RWPE2 (cell line): ENCODE data around the gene FAF1.

Experiments used
- ATAC-seq: fragments of 200-7000 bp; cut with Tn5 transposase; 3 replicates; pipeline ENCODE4 v1.9.1; 2021; ENCODE audit warnings: low read depth
- DNase-seq: peaks from one replicate; pipeline ENCODE4 v3.0.0-alpha.2; 2020; ENCODE audit warnings: low spot score
- H3K27ac ChIP-seq: fragments of 450-650 bp; 2 replicates; pipeline ENCODE4 v1.5.1; 2017; ENCODE audit warnings: mild to moderate bottlenecking; ENCODE audit not compliant: poor library complexity, severe bottlenecking
- H3K27me3 ChIP-seq: fragments of 250-450 bp; sonication (Bioruptor Pico); 2 replicates; pipeline ENCODE4 v1.5.1; 2021; ENCODE audit warnings: mild to moderate bottlenecking, moderate library complexity; ENCODE audit not compliant: insufficient read depth, poor library complexity, severe bottlenecking
- H3K36me3 ChIP-seq: fragments of 250-450 bp; sonication (Bioruptor Pico); 2 replicates; pipeline ENCODE4 v1.5.1; 2020; ENCODE audit warnings: low read depth, mild to moderate bottlenecking, moderate library complexity
- H3K4me1 ChIP-seq: fragments of 250-450 bp; sonication (Bioruptor Pico); 2 replicates; pipeline ENCODE4 v1.5.1; 2021; ENCODE audit warnings: mild to moderate bottlenecking, moderate library complexity; ENCODE audit not compliant: insufficient read depth, poor library complexity, severe bottlenecking
- H3K4me3 ChIP-seq: fragments of 250-450 bp; sonication (Bioruptor Pico); 2 replicates; pipeline ENCODE4 v1.5.1; 2021; ENCODE audit warnings: mild to moderate bottlenecking, moderate library complexity; ENCODE audit not compliant: severe bottlenecking
- H3K9me3 ChIP-seq: fragments of 250-450 bp; sonication (Bioruptor Pico); 2 replicates; pipeline ENCODE4 v1.5.1; 2021; ENCODE audit warnings: mild to moderate bottlenecking, moderate library complexity; ENCODE audit not compliant: severe bottlenecking
- CTCF ChIP-seq: fragments of 450-650 bp; IDR thresholded peaks from one replicate; pipeline ENCODE4 v1.5.1; 2017; ENCODE audit warnings: mild to moderate bottlenecking, moderate library complexity; ENCODE audit not compliant: poor library complexity, severe bottlenecking

FAF1 gene

GRCh38 chr1:50488356-50488755 is 471.7 kb downstream of the FAF1 start:
- no peak for TF ChIP-seq CTCF
- H3K4me1 ChIP-seq: no peaks in the 10 kb centered on the region
- H3K9me3 ChIP-seq: no peaks in the 10 kb centered on the region
- peaks cover 15% of the 10 kb centered on the region; the same call in 1 of the 2 replicates for H3K36me3 ChIP-seq
- no peaks in the 10 kb centered on the region for H3K27me3 ChIP-seq
- ATAC-seq (no peak), DNase-seq (no peak)
- no peak overlapping the region for H3K27ac ChIP-seq
- H3K4me3 ChIP-seq: no peak overlapping the region

- no peak overlapping the region for H3K4me3 ChIP-seq
- peaks cover 15% of the 10 kb centered on the region; the same call in 1 of the 2 replicates for H3K36me3 ChIP-seq
- TF ChIP-seq CTCF: no peak
- no peaks in the 10 kb centered on the region for H3K27me3 ChIP-seq
- DNase-seq (no peak), ATAC-seq (no peak)
- H3K9me3 ChIP-seq: no peaks in the 10 kb centered on the region
- H3K27ac ChIP-seq: no peak overlapping the region
- H3K4me1 ChIP-seq: no peaks in the 10 kb centered on the region
Measured at GRCh38 chr1:50487725-50488124, 472.3 kb downstream of the FAF1 start.

GRCh38 chr1:50481142-50481736 is 478.8 kb downstream of the FAF1 start:
- TF ChIP-seq CTCF: no peak
- no peak for ATAC-seq

GRCh38 chr1:50476800-50477199 is 483.3 kb downstream of the FAF1 start:
- Histone ChIP-seq H3K36me3 (peaks cover 15% of the 10 kb centered on the region; the same call in 1 of the 2 replicates), H3K27me3 (no peaks in the 10 kb centered on the region), H3K27ac (no peak overlapping the region), H3K9me3 (no peaks in the 10 kb centered on the region), H3K4me3 (no peak overlapping the region), H3K4me1 (no peaks in the 10 kb centered on the region)
- DNase-seq (no peak), ATAC-seq (no peak)
- TF ChIP-seq CTCF: no peak

More at GRCh38 chr1:50481142-50481736, 478.8 kb downstream of the FAF1 start:
- H3K4me1 ChIP-seq: no peaks in the 10 kb centered on the region
- H3K9me3 ChIP-seq: no peaks in the 10 kb centered on the region
- H3K36me3 ChIP-seq: peaks cover 5% of the 10 kb centered on the region; the same call in 1 of the 2 replicates
- no peaks in the 10 kb centered on the region for H3K27me3 ChIP-seq
- no peak overlapping the region for H3K27ac ChIP-seq
- H3K4me3 ChIP-seq: no peak overlapping the region
- no peak for DNase-seq
